HepG2 (cell line): ENCODE data around the gene PLK5. TPM values are rescaled to one million over a fixed set of nuclear protein-coding genes. Genes with fewer than 3 reads are reported as not detected.

ENCODE experiments used
- AKNA ChIP-seq: sonication (generic); formaldehyde crosslinking; IDR thresholded peaks from 2 replicates; pipeline ENCODE4 v1.4.0; 2020; ENCODE audit warnings: missing genetic modification reagents, borderline replicate concordance
- ARHGAP35 ChIP-seq: sonication (generic); formaldehyde crosslinking; IDR thresholded peaks from 2 replicates; pipeline ENCODE4 v1.9.0; 2022; ENCODE audit warnings: mild to moderate bottlenecking, inconsistent platforms, moderate library complexity, missing genetic modification reagents, borderline replicate concordance
- FUBP1 ChIP-seq: sonication (generic); formaldehyde crosslinking; IDR thresholded peaks from 2 replicates; pipeline ENCODE4 v1.5.1; 2020; ENCODE audit warnings: missing genetic modification reagents, mild to moderate bottlenecking, borderline replicate concordance
- HNRNPLL ChIP-seq: fragments of 200-400 bp; formaldehyde crosslinking; IDR thresholded peaks from 2 replicates; pipeline ENCODE4 v1.6.1; 2017; ENCODE audit warnings: mild to moderate bottlenecking, low read depth, low read length; ENCODE audit not compliant: poor library complexity, severe bottlenecking
- KDM2A ChIP-seq: sonication (generic); formaldehyde crosslinking; IDR thresholded peaks from 2 replicates; pipeline ENCODE4 v1.4.0; 2020; ENCODE audit warnings: low read depth, missing genetic modification reagents, borderline replicate concordance
- MLX ChIP-seq: IDR thresholded peaks from 2 replicates; pipeline ENCODE4 v1.6.1; 2016
- MTERF4 ChIP-seq: sonication (generic); formaldehyde crosslinking; IDR thresholded peaks from 2 replicates; pipeline ENCODE4 v1.8.0; 2023; ENCODE audit warnings: mild to moderate bottlenecking, missing genetic modification reagents
- PAWR ChIP-seq: sonication (generic); formaldehyde crosslinking; IDR thresholded peaks from 2 replicates; pipeline ENCODE4 v1.4.0; 2020; ENCODE audit warnings: missing genetic modification reagents, mild to moderate bottlenecking, borderline replicate concordance
- RFXANK ChIP-seq: IDR thresholded peaks from 2 replicates; pipeline ENCODE4 v1.6.1; 2016
- RXRB ChIP-seq: IDR thresholded peaks from 2 replicates; pipeline ENCODE4 v1.6.1; 2016; ENCODE audit warnings: borderline replicate concordance, missing genetic modification reagents, missing compliant biosample characterization
- ZFY ChIP-seq: sonication (generic); formaldehyde crosslinking; IDR thresholded peaks from 2 replicates; pipeline ENCODE4 v1.4.0; 2020; ENCODE audit warnings: missing genetic modification reagents
- ZMYM2 ChIP-seq: sonication (generic); formaldehyde crosslinking; IDR thresholded peaks from 2 replicates; pipeline ENCODE4 v1.8.0; 2022; ENCODE audit warnings: mild to moderate bottlenecking, missing genetic modification reagents
- ZNF143 ChIP-seq: sonication (generic); formaldehyde crosslinking; IDR thresholded peaks from 2 replicates; pipeline ENCODE4 v1.4.0; 2020; ENCODE audit warnings: missing genetic modification reagents
- ZNF382 ChIP-seq: sonication (generic); formaldehyde crosslinking; IDR thresholded peaks from 2 replicates; pipeline ENCODE4 v1.5.0; 2020; ENCODE audit warnings: missing genetic modification reagents, mild to moderate bottlenecking, borderline replicate concordance
- ZNF513 ChIP-seq: sonication (generic); formaldehyde crosslinking; conservative IDR thresholded peaks from 2 replicates; pipeline ENCODE4 v1.5.0; 2020; ENCODE audit warnings: missing genetic modification reagents
- ZNF782 ChIP-seq: sonication (generic); formaldehyde crosslinking; IDR thresholded peaks from 2 replicates; pipeline ENCODE4 v1.4.0; 2020; ENCODE audit warnings: missing genetic modification reagents, mild to moderate bottlenecking, borderline replicate concordance
- ZNF83 ChIP-seq: sonication (generic); formaldehyde crosslinking; IDR thresholded peaks from 2 replicates; pipeline ENCODE4 v1.4.0; 2020; ENCODE audit warnings: missing genetic modification reagents, mild to moderate bottlenecking, borderline replicate concordance
- polyA plus RNA-seq, 8 experiments: library from polyadenylated mRNA; depleted of rRNA in 3 of 8; stranded (reverse) in 7 of 8; unstranded in 1 of 8; fragments of >200 nt; fragmentation: Illumina TruSeq in 4 of 8; extraction: Trizol in 4 of 8; gene quantifications; 2 replicates each; pipeline versions ENCODE4 v1.2.1 to v1.2.3, GENCODE V29; 2011 to 2016; ENCODE audit warnings: low read depth in 4 of 8, missing spikeins in 1 of 8, mixed read lengths in 1 of 8; ENCODE audit not compliant: insufficient read depth in 1 of 8
- total RNA-seq, 5 experiments: library from RNA; depleted of rRNA; stranded (reverse); fragments of >200 nt; fragmentation: Illumina TruSeq; extraction: Trizol; gene quantifications; 2 replicates each; pipeline ENCODE4 v1.2.3, GENCODE V29; 2016; ENCODE audit warnings: low read depth in 1 of 5

Gene PLK5
- total and polyA plus RNA-seq, 2 of the 13 experiments (the other 11 are each of a cell fraction or from before 2014, with no cell fraction given): not detected

GRCh38 chr19:1568320-1569019, 44.6 kb downstream of the PLK5 start, which contains the start of gene MEX3D (continued):
- no peak for TF ChIP-seq AKNA (CRISPR knock-in tag)
- TF ChIP-seq ARHGAP35 (CRISPR knock-in tag): no peak
- TF ChIP-seq ZNF782: 0 out of 2 replicates have a peak, but pooled peaks have one; percentile 71
- TF ChIP-seq ZNF83 (CRISPR knock-in tag): no peak; the same call in 1 of the 2 replicates
- no peak for TF ChIP-seq KDM2A
- peak; percentile 46; the same call in 1 of the 2 replicates for TF ChIP-seq ZFY
- TF ChIP-seq ZNF382 (CRISPR knock-in tag): no peak
- no peak for TF ChIP-seq ZMYM2 (CRISPR knock-in tag)
- no peak for TF ChIP-seq MLX (CRISPR knock-in tag)
- no peak for TF ChIP-seq RFXANK (CRISPR knock-in tag)
- TF ChIP-seq ZNF143 (CRISPR knock-in tag): no peak
- no peak for TF ChIP-seq PAWR (CRISPR knock-in tag)
- no peak for TF ChIP-seq RXRB (CRISPR knock-in tag)
- TF ChIP-seq HNRNPLL: no peak
- TF ChIP-seq FUBP1 (CRISPR knock-in tag): no peak
- no peak for TF ChIP-seq MTERF4 (CRISPR knock-in tag)
- TF ChIP-seq ZNF513 (CRISPR knock-in tag): no peak
